ENCODE measurements around the gene BTBD9.
"Not testable (repeated sequence)": the region's sequence is repeated elsewhere in the genome, so short reads cannot be mapped to it uniquely, and the experiment has no call there.

Gene BTBD9

GRCh38 chr6:38348371-38348770 is 291.4 kb downstream of the BTBD9 start:
- no peak overlapping the region for H3K4me2 ChIP-seq (ENCODE audit: insufficient read depth, low read length)
- no peak overlapping the region for H3K27ac ChIP-seq (ENCODE audit: low read length)
- H3K4me3 ChIP-seq (ENCODE audit: low read depth in 1 of 2, low read length in 2 of 2), result no peak overlapping the region
- H2AFZ ChIP-seq (ENCODE audit: low read depth, low read length), result no peak overlapping the region
- no peaks in the 10 kb centered on the region; the same call in 1 of the 2 replicates for H4K20me1 ChIP-seq (ENCODE audit: insufficient read depth, low read length)
- H3K27me3 ChIP-seq (ENCODE audit: insufficient read depth, low read length, poor library complexity), result no peaks in the 10 kb centered on the region
- no peak overlapping the region for H3K9ac ChIP-seq (ENCODE audit: low read depth, low read length)
- ATAC-seq (ENCODE audit: insufficient read depth, low read depth) (no peak), DNase-seq (no peak)
- no peaks in the 10 kb centered on the region for H3K36me3 ChIP-seq (ENCODE audit: insufficient read depth, low read length)
- H3K79me2 ChIP-seq (ENCODE audit: insufficient read depth, low read length), result no peaks in the 10 kb centered on the region
- no peaks in the 10 kb centered on the region for H3K4me1 ChIP-seq (ENCODE audit: insufficient read depth, low read length)
- H3K9me3 ChIP-seq (ENCODE audit: insufficient read depth, low read length, severe bottlenecking), result no peaks in the 10 kb centered on the region
- no peak for TF ChIP-seq CTCF (IDR thresholded peaks at IDR 0.05; ENCODE audit: borderline replicate concordance, extremely low read depth, low read length, poor library complexity, severe bottlenecking)
- TF ChIP-seq EZH2 (IDR thresholded peaks at IDR 0.05; ENCODE audit: borderline replicate concordance, low read depth, low read length, severe bottlenecking), result no peak

GRCh38 chr6:38347829-38348228 is 291.9 kb downstream of the BTBD9 start:
- ATAC-seq (ENCODE audit: insufficient read depth, low read depth), result peak; percentile 50; the same call in 1 of the 3 replicates
- H3K27me3 ChIP-seq (ENCODE audit: insufficient read depth, low read length, poor library complexity); H3K36me3 ChIP-seq (ENCODE audit: insufficient read depth, low read length); H4K20me1 ChIP-seq (ENCODE audit: insufficient read depth, low read length); H2AFZ ChIP-seq (ENCODE audit: low read depth, low read length); H3K9me3 ChIP-seq (ENCODE audit: insufficient read depth, low read length, severe bottlenecking); H3K27ac ChIP-seq (ENCODE audit: low read length); H3K4me3 ChIP-seq (ENCODE audit: low read depth in 1 of 2, low read length in 2 of 2); H3K4me2 ChIP-seq (ENCODE audit: insufficient read depth, low read length); H3K4me1 ChIP-seq (ENCODE audit: insufficient read depth, low read length); H3K9ac ChIP-seq (ENCODE audit: low read depth, low read length); H3K79me2 ChIP-seq (ENCODE audit: insufficient read depth, low read length): not testable (repeated sequence)
- peak; percentile 27 for DNase-seq

GRCh38 chr6:38346291-38347079 is 293.2 kb downstream of the BTBD9 start:
- ATAC-seq (ENCODE audit: insufficient read depth, low read depth) (no peak), DNase-seq (no peak)
- Histone ChIP-seq H3K4me3 (ENCODE audit: low read depth in 1 of 2, low read length in 2 of 2) (no peak overlapping the region), H3K9me3 (ENCODE audit: insufficient read depth, low read length, severe bottlenecking) (no peaks in the 10 kb centered on the region), H3K4me1 (ENCODE audit: insufficient read depth, low read length) (no peaks in the 10 kb centered on the region), H3K36me3 (ENCODE audit: insufficient read depth, low read length) (no peaks in the 10 kb centered on the region), H3K27me3 (ENCODE audit: insufficient read depth, low read length, poor library complexity) (no peaks in the 10 kb centered on the region), H3K9ac (ENCODE audit: low read depth, low read length) (no peak overlapping the region), H4K20me1 (ENCODE audit: insufficient read depth, low read length) (no peaks in the 10 kb centered on the region; the same call in 1 of the 2 replicates), H3K79me2 (ENCODE audit: insufficient read depth, low read length) (no peaks in the 10 kb centered on the region), H3K4me2 (ENCODE audit: insufficient read depth, low read length) (no peak overlapping the region), H2AFZ (ENCODE audit: low read depth, low read length) (no peak overlapping the region), H3K27ac (ENCODE audit: low read length) (no peak overlapping the region)
- TF ChIP-seq CTCF (IDR thresholded peaks at IDR 0.05; ENCODE audit: borderline replicate concordance, extremely low read depth, low read length, poor library complexity, severe bottlenecking) (no peak), EZH2 (IDR thresholded peaks at IDR 0.05; ENCODE audit: borderline replicate concordance, low read depth, low read length, severe bottlenecking) (no peak)

GRCh38 chr6:38345586-38345985 is 294.1 kb downstream of the BTBD9 start:
- no peaks in the 10 kb centered on the region for H3K79me2 ChIP-seq (ENCODE audit: insufficient read depth, low read length)
- ATAC-seq (ENCODE audit: insufficient read depth, low read depth), result no peak
- H3K27me3 ChIP-seq (ENCODE audit: insufficient read depth, low read length, poor library complexity), result no peaks in the 10 kb centered on the region
- no peak for TF ChIP-seq EZH2 (IDR thresholded peaks at IDR 0.05; ENCODE audit: borderline replicate concordance, low read depth, low read length, severe bottlenecking)
- TF ChIP-seq CTCF (IDR thresholded peaks at IDR 0.05; ENCODE audit: borderline replicate concordance, extremely low read depth, low read length, poor library complexity, severe bottlenecking), result no peak
- H2AFZ ChIP-seq (ENCODE audit: low read depth, low read length), result no peak overlapping the region
- DNase-seq, result no peak
- no peak overlapping the region for H3K27ac ChIP-seq (ENCODE audit: low read length)
- no peaks in the 10 kb centered on the region for H3K4me1 ChIP-seq (ENCODE audit: insufficient read depth, low read length)
- no peak overlapping the region for H3K9ac ChIP-seq (ENCODE audit: low read depth, low read length)
- no peak overlapping the region for H3K4me3 ChIP-seq (ENCODE audit: low read depth in 1 of 2, low read length in 2 of 2)
- no peak overlapping the region for H3K4me2 ChIP-seq (ENCODE audit: insufficient read depth, low read length)
- H3K9me3 ChIP-seq (ENCODE audit: insufficient read depth, low read length, severe bottlenecking), result no peaks in the 10 kb centered on the region
- H4K20me1 ChIP-seq (ENCODE audit: insufficient read depth, low read length), result no peaks in the 10 kb centered on the region; the same call in 1 of the 2 replicates
- no peaks in the 10 kb centered on the region for H3K36me3 ChIP-seq (ENCODE audit: insufficient read depth, low read length)

All from DND-41 (cell line).